ENCODE measurements around the gene YKT6.
"Not testable (repeated sequence)": the region's sequence is repeated elsewhere in the genome, so short reads cannot be mapped to it uniquely, and the experiment has no call there.

YKT6 gene

DNA sequence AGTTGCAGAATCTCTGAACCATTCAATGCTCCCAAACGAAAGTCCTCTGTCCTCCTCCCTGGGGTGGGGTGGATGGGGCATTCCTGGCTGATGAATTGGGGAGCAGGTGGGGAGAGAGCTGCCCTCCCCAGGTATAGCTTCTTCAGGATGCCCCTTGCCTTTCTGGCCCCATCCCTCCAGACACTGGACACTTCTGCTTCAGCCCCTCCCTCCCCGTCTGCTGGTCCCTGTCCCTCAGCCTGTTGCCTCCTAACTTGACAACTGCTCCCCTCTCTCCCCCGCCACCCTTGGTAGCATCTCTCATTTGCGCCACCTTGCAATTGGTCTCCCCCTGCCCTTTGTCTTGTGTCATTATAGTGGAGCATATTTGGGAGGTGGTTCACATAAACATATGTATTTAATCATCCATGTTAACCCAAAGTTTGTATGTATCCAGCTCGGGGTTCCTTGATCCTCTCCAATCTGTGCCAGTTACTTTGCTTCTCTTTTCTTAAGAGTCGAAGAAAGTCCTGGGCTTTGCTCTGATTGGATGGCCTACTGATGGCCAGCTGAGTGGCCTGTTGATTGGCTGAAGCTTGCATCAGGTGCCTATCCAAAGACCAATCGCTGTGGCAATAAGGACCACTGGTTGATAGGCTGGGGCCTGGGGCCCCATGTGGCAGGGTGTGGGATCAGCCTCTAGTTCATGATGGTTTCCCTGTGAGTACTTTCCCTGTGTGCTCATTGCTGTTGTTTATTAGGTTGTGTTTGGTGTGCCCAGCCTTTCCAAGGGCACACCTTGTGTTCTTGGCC lies 7.6 kb upstream of the YKT6 start:
- no peak for DNase-seq (ENCODE audit: low read depth in 2 of 2)

DNA sequence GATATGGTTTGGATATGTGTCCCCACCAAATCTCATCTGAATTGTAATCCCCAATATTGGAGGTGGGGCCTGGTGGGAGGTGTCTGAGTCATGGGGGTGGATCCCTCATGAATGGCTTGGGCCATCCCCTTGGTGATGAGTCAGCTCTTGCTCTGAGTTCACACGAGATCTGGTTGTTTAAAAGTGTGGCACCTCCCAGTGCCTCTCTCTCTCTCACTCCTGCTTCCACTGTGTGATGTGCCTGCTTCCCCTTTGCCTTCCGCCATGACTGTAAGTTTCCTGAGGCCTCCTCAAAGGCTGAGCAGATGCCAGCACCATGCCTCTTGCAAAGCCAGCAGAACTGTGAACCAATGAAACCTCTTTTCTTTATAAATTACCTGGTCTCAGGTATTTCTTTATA lies 6.7 kb upstream of the YKT6 start:
- peak; percentile 42 to 51 for DNase-seq (ENCODE audit: low read depth in 2 of 2)

DNA sequence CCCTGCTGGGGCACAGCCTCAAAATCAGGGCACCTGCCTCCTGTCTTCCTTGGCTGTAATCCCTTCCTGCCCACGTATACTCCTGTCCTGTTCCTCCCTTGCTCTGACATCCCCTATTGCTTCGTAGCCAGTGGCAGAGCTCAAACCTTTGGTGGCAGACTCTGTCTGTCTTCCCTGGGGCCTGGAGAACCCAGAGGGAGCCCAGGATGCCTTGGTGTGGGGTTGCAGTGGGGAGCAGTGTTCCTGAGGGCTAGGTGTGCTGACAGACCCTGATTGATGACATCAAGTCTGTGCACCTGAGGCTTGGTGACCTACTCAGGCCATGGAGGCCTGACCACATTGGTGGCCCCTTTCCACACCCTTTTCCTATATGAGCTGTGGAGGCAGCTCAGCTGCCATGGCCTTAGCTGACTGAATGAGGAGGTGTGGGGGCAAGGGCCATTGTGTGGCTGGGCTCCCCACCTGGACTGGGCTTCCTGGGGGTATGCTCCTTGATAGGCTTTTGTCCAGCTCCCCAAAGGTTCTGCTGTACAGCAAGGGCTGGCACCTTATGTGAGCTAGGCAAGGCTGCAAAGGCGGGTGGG lies 6.1 kb upstream of the YKT6 start:
- DNase-seq (ENCODE audit: low read depth in 2 of 2) = no peak

DNA sequence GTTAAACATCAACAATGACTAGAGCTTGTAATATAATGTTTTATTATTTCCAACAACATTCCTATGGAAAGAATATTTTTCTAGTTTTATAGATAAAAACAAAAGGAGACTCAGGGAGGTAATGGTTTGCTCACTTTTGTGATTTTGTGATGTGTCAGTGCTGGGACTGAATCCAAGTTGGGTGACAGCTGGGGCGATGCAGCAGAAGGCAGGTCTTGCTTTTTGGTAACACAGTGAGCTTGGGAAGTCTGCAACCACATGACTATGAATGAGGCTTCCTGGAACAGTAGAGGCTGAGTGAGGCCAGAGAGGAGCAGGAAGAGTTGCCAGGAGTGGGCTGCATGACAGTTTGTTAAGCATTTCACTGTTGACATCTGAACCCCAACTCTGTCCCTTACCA lies 4.9 kb upstream of the YKT6 start:
- no peak for DNase-seq (ENCODE audit: low read depth in 2 of 2)

DNA sequence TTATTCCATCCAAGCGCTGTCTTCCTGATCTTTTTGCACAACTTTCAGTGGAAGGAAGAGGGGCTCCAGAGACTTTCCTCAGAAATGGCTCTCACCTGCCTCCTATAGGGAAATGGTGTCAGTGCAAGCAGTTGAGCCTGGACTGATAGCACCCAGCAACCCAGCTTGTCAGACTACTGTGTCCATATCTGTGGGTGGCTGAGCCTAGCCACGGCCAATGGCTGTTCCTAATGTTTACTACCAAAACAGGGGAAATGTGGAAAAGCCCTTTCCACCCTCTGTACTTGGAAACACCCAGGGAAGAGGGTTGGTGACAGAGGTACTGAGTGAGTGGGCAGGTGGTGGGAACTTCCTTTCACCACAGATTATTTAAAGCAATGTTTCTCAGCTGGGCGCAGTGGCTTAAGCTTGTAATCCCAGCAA lies 4.3 kb upstream of the YKT6 start:
- peak in 1 of 2 donors; percentile 13 for DNase-seq (ENCODE audit: low read depth in 2 of 2)

DNA sequence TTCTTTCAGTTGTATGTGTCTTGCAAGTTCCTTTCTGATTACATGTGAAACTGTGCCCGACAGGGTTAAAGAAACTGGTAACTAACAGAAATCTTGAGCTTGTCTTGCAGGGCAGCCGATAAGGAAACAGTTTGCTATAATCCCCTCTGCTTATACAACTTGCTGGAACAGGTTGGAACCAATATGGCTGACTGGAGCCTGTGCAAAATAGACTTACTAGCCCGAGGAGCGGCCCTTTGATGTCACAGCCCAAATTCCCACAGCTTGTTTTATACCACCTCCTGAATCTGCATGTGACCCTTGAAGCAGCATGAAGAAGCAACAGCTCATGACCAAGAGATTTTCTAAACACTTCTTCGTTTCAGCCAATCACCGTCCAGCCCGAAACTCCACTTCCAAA lies 3.3 kb upstream of the YKT6 start:
- no peak for DNase-seq (ENCODE audit: low read depth in 2 of 2)

DNA sequence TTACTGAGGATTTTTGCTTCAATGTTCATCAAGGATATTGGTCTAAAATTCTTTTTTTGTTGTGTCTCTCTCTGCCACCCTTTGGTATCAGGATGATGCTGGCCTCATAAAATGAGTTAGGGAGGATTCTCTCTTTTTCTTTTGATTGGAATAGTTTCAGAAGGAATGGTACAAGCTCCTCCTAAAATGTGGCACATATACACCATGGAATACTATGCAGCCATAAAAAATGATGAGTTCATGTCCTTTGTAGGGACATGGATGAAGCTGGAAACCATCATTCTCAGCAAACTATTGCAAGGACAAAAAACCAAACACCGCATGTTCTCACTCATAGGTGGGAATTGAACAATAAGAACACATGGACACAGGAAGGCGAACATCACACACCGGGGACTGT lies 615 bp upstream of the YKT6 start:
- DNase-seq (ENCODE audit: low read depth in 2 of 2) = not testable (repeated sequence)

DNA sequence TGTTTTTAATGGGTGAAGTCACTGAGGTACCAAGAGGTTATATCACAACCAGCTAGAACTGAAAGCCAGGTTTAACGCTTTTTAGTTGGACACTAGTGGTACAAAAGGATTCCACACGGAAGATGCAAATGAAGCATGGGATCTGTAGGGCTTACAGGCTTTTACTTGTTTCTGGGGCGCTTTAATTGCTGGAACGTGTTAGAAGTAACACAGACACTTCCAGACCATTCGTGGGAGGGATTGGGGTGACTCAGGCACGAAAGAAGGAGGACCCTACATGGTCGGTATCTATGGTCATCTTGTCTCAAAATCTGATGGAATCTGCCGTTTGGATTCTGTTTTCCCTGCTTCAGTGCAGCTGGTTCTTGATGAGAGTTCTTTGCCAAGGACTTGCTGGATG lies 1.0 kb downstream of the YKT6 start:
- no peak for DNase-seq (ENCODE audit: low read depth in 2 of 2)

DNA sequence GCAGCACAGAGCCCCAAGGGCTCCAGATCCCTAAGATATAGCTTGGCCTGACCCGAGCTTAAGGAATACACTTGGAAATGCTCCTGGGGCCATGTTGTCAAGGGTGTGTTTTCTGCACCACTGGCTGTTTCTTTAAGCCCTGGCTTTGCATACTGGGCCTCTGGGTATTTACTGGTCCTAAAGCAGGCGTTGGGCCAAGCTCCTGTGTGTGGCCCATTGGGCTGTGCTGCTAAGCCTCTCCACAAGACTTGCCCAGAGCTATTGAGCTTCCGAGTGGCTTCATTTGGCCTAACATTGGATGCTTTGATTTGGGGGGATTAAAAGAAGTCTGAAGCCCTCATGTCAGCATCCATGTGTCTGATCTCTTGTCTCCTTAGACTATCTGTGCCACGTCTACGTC lies 5.2 kb downstream of the YKT6 start:
- no peak for DNase-seq (ENCODE audit: low read depth in 2 of 2)

DNA sequence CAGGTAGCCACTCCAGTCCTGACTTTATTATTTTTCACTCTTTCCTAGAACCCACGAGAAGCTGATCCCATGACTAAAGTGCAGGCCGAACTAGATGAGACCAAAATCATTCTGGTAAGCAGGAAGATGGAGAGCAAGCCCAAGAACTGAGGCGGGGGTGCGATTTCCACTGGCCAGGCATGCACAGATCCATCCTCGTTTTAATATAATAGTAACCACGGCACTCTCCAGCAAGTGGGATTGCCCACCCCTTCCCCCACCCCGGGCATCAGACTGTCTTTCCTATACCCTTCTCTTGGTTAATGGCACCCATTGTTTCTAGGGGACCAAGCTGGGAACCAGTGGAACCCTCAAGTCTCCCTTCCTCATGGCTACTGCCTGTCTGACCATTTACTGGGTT lies 7.3 kb downstream of the YKT6 start:
- DNase-seq (ENCODE audit: low read depth in 2 of 2) = no peak

DNA sequence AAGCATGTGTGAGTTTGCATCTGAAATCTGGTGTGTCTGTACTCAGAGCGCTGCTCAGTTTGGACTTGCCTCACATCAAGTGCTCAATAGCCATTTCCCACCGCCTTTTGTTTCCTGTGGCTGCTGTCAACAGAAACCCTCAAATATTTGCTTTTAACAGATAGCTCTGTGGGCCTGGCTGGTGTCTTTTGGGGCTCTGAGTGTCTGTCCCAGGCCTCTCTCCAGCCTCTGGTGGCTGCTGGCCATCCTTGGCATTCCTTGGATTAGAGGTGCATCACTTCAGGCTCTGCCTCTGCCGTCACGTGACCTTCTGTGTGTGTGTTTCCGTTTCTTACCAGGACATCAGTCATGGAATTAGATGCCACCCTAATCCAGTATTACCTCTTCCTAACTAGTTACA lies 9.3 kb downstream of the YKT6 start:
- no peak for DNase-seq (ENCODE audit: low read depth in 2 of 2)

DNA sequence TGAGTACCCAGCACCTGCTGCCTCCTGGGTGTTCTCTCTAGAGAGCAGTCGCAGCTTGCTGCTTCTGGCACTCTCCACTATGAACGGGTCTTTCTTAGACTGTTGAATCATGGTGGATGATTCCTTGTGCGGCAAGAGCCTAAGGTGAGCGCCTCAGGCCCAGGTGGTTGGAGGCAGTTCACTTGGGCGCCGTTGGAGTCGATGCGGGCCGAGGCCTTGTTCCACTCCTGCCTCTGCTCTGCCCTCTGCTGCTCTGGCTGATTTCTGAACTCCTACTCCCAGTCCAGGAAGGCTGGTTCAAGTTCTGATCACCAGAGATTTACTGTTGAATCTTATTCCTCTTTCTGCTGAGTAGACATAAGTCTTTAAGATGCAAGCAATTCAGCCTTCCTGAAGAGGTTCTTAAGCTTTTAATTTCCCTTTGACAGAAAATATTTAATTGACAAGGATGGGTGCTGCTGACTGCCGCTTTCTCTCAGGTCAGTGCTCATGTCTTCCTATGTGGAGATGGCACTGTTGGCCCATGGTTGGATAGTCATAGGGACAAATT lies 10.4 kb downstream of the YKT6 start:
- DNase-seq (ENCODE audit: low read depth in 2 of 2) = no peak

DNA sequence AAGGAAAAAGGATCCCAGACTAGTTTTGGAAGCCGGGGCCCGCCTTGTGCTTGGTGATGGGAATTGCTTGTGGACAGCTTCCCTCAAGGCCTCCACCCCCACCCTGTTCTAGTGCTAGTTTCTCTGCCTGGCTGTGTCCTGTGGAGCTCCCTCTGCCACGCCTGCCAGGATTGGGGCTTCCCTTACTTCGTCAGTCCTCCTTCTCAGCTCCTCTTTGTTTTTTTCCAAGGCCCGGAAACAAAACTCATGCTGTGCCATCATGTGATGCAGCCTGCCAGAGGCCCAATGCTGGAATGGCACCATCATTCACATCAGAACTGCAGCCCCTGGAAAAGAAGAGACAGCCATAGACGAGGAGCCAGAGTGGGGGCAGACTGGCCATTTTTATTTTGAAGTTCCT lies 11.2 kb downstream of the YKT6 start:
- no peak for DNase-seq (ENCODE audit: low read depth in 2 of 2)

DNA sequence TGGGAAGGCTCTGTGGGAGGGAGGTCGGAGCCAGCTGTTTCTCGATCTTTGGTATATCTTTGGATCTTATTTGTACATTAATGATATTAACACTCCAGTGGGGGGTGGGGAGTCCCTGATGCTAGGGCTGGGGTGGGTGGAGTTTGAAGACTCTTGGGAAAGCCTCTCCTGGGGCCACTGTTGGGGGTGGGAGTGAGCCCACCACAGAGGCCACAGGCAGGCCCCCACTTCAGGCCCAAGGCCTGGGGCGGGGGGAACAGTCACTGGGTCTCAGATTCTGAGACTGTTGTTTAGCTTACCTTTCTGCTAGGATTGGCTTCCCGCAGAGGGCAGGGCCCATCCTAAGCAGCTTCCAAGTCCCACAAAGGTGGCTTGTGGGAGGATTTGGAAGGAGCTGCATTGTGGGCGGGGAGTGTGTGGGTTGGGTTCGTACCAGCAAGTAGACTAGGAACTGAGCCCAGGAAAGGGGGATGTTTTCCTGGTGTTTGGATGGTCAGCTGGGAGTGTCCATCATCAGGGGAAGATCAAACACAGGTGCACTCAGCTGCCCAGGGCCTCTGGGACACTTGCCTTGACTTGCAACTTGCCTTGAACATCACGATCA lies 11.9 kb downstream of the YKT6 start:
- DNase-seq (ENCODE audit: low read depth in 2 of 2) = no peak

DNA sequence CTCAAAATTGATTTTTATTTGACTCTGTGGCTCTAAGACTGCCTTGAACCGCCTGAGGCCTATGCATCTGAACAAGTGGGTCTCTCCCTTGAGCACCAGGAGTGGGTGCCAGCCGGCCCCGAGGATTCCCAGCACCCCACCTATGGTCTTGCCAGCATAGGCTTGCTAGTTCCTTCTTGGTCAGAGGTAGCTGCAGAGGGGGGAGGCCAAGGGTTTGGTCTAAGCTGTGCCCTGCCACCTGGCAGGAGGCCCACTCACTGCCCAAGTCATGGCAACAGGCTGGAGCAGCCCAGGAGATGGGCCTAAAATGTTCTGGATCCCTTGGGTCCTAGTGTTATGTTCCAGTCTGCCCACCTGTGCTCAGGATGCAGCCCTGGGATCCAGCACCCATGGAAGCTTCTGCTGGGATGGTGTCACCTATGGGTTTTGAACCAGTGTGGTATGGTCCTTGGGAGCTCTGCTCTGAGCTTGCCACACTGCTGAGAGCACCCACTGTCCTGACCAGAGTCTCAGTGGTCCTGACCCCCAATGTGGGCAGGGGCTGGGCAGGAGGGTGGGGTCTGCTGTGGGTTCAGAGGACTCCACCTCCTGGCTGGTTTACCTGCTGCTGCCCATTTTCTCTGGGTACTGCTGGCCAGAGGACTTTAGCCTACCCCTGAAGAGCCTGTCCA lies 12.6 kb downstream of the YKT6 start:
- DNase-seq (ENCODE audit: low read depth in 2 of 2) = no peak

DNA sequence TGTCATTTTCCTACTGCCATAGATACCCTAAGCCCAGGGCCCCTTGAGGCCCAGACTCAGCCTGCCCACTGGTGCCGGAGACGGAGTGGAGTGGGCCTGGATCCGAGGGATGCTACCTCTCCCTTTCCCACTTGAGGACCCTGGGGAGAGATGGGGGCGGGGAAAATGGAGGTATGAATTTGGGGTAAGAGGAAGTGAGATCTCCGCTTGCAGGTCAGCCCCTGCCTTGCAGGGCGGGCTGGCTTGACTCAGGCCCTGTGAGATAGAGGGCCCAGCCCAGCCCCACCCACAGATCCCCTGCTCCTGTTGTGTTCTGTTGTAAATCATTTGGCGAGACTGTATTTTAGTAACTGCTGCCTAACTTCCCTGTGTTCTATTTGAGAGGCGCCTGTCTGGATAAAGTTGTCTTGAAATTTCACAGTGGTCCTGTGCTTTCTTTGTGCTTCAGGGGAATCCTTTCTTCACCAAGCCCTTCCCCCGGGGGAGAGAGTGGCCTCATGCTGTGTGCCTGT lies 13.2 kb downstream of the YKT6 start:
- no peak for DNase-seq (ENCODE audit: low read depth in 2 of 2)

DNA sequence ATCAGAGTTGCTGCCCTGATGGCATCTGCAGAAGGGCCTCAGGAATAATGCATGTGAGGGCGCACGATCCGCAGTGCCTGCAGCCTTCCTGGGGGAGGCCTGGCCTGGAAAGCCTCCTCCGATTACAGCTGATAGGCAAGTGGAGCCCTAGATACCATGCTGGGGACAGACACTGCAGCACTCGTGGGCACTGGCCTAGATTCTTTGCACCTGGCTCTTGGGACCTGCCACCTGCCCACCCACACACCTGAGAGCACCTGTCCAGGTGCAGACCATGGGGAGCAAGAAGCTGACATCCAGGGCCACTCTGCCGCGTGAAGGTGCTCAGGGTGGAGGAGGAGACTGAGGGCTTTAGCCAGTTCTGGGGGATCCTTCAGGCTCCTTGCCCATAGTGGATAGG lies 14.8 kb downstream of the YKT6 start:
- no peak for DNase-seq (ENCODE audit: low read depth in 2 of 2)

DNA sequence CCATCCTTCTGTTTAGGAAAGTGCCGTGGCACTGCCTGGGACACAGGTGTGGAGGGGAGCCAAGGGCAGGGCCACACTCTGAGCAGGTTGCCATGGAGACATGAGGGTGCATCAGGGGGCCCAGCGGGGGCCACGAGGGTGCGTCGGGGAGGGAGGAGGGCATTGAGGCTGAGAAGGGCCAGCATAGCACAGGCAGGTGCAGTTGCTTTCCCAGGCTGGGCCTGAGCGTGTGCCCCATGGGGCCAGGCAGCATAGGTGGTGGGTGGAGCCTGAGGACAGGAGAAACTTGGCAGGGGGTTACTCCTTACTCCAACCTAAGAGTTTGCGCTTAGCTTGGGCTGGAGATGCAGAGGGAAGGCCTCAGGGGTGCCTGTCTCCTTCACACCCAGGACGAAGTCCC lies 15.2 kb downstream of the YKT6 start:
- DNase-seq (ENCODE audit: low read depth in 2 of 2) = no peak

DNA sequence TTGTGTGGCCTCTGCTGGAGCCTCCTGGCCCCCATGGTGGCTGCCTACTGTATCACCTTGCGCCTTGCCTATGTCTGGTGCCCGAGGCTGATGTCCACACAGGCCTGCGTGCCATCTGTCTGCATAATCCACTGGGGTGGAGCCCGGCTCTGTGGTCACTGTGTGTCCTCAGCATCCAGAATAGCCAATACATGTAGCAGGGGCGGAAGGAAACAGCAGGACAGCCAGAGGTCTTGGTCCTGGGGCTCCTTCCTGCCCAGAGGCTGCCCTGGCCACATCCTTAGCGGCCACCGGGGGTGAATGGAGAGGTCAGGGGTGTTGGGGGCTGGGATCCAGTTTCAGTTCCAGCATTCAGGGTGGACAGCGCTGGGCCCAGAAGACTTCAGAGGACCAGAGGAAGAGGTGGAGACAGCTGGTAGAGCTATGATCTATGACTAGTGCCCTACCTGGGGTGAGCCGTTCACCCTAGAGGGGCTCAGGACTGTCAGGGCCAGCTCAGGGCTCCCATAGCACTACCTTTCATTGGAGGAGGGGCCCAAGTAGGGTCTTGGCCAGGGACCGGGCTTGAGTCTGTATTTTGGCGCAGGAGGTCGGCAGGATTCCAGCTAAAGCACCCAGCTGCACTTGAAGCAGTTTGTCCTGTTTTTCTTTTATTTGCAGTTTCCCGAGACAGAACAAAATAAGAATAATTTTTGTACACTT lies 15.9 kb downstream of the YKT6 start:
- no peak for DNase-seq (ENCODE audit: low read depth in 2 of 2)

DNA sequence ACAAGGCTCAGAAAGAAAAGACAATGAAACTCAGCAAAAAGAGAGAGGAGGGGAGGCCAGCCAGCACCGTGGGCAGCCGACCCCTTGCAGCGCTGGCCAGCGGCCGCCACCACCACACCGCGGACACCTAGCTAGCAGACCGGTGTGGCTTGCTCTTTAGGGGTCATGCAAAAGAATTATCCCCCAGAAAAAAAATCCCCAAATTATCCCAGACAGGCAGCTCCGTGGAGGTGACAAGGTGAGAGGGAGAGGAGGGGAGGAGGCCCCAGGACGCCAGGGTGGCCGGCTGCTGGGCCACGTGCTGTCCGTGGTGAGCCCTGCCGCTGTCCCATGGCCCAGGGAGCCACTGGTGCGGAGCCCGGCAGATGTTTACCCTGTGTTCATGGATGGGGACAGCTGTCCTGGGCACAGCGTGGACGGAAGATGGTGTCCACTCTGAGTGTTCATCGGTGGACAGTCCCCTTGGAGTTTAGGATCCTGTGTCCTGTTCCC lies 16.5 kb downstream of the YKT6 start:
- DNase-seq (ENCODE audit: low read depth in 2 of 2) = no peak

DNA sequence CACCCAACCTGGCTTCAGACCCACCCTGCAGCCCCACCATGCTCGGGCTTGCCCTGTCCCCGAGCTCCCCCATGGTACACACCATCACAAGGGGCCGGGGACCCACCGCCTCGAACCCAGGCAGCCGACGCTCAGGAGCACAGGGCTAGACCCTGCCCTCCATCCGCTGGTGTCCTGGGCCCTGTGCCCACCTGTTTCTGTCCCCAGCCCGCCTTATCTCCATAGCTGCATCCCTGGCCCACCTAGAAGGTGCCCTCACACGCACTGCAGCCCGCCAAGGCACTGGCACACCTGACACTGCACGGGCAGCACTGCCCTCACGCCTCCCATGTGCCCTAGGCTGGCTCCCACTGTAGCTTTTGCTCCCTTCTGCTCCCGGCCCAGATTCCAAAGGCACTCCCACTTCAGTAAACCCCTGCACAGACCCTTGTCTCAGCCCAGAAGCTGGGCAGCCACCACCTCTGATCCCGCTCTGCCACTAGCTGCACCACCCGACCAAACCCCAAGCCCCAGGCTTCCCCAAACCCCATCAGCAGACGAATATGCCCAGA lies 17.1 kb downstream of the YKT6 start:
- DNase-seq (ENCODE audit: low read depth in 2 of 2) = no peak

Measured in stimulated activated CD4-positive, alpha-beta T cell treated with anti-CD3 and anti-CD28 coated beads, Interleukin-15, amount 100 ng/mL, for 48 hours (primary cell).